Subcutaneous adipose tissue (tissue), 4 donors: ENCODE results near the gene ELOA. TPM values are rescaled to one million over a fixed set of nuclear protein-coding genes. Genes with fewer than 3 reads are reported as not detected.

ENCODE experiments used
- CTCF ChIP-seq: fragments of 450-650 bp; IDR thresholded peaks from one replicate; pipeline ENCODE4 v1.5.1; 2016; ENCODE audit warnings: low read depth, mild to moderate bottlenecking, control low read depth, antibody characterized with exemption, moderate library complexity
- total RNA-seq, 4 donors: library from RNA; depleted of rRNA; stranded (reverse); fragments of >200 nt; gene quantifications; one replicate each; pipeline ENCODE4 v1.1.0, GENCODE V29; 2016

Gene ELOA
- total RNA-seq, 4 donors from 2014 or later = 45.9 to 56.9 (median 55.6) TPM

- TF ChIP-seq CTCF = no peak
Measured at GRCh38 chr1:23810818-23811540, 67.7 kb downstream of the ELOA start.

Other genes with a start within 250 kb of the ELOA start
- gene E2F2, start 212.2 kb upstream of the ELOA start, total RNA-seq = under 1 TPM; under 0.01 to 0.85 (median 0.26) TPM
- 100 to 1,000 TPM in 2 of 4 donors, 10 to 100 TPM in 2; 62.0 to 144 (median 110) TPM for gene ID3, start 184.0 kb upstream of the ELOA start, total RNA-seq
- gene RPL11, start 51.7 kb upstream of the ELOA start, total RNA-seq = 1,000 to 10,000 TPM; 1,098 to 1,455 (median 1,213) TPM
- gene PITHD1, start 34.9 kb downstream of the ELOA start, total RNA-seq = 10 to 100 TPM; 46.5 to 71.4 (median 53.4) TPM
- 10 to 100 TPM; 20.3 to 34.0 (median 27.5) TPM for gene LYPLA2, start 47.7 kb downstream of the ELOA start, total RNA-seq
- gene GALE, start 57.3 kb downstream of the ELOA start, total RNA-seq = 10 to 100 TPM; 11.9 to 15.8 (median 13.9) TPM
- 10 to 100 TPM; 23.0 to 66.1 (median 40.8) TPM for gene HMGCL, start 82.0 kb downstream of the ELOA start, total RNA-seq
- gene FUCA1, start 124.8 kb downstream of the ELOA start, total RNA-seq = 100 to 1,000 TPM in 1 of 4 donors, 10 to 100 TPM in 3; 30.0 to 121 (median 38.6) TPM
- gene CNR2, start 169.9 kb downstream of the ELOA start, total RNA-seq = under 1 TPM in 1 of 4 donors, not detected in 3; under 0.01 TPM
- gene PNRC2, start 216.4 kb downstream of the ELOA start, total RNA-seq = 100 to 1,000 TPM in 3 of 4 donors, 10 to 100 TPM in 1; 90.0 to 118 (median 110) TPM
- 10 to 100 TPM; 75.1 to 97.5 (median 77.3) TPM for gene SRSF10, start 236.9 kb downstream of the ELOA start, total RNA-seq